Measurements from ENCODE around the gene VPS13D.
"Not testable (repeated sequence)": the region's sequence is repeated elsewhere in the genome, so short reads cannot be mapped to it uniquely, and the experiment has no call there.

The VPS13D gene

DNA sequence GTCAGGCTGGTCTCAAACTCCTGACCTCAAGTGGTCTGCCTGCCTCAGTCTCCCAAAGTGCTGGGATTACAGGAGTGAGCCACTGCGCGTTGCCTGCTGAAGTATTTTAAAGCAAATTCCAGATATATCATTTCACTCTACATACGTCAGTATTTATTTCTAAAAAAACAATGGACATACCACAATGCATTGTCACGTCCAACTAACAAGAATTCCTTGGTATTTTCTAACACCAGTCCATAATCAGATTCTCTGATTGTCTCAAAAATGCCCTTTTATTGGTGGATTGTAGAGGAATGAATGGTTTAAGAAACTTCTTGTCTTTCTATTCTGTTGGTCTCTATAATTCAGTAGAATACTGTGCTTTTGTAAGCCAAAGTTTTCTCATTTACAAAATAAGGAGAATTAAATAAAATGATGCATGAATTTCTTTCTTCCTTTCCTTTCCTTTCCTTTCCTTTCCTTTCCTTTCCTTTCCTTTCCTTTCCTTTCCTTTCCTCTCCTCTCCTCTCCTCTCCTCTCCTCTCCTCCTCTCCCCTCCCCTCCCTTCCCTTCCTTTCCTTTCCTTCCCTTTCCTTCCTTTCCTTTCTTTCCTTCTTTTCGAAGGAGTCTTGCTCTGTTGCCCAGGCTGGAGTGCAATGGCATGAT is 55.8 kb downstream of the VPS13D start:
- DNase-seq (ENCODE audit: low read depth) = no peak

DNA sequence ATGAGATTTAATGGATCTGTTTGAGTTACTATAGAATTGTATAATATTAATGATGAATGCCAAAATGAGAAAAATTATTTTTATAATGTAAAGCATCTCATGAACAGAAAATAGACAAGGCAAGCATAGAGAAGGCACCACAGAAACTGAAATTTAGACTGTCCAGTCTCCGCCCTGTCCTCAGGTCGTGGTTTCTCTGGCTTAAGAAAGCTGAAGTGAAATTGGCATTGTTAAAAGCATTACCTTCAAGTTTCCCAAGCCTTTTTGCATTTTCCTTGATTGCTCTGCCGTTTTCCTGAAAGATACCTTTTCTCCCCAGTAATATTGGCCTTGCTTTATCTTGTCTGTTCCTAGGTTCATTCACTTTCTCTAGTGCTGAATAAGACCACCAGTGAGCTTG is 58.0 kb downstream of the VPS13D start:
- no peak for DNase-seq (ENCODE audit: low read depth)

DNA sequence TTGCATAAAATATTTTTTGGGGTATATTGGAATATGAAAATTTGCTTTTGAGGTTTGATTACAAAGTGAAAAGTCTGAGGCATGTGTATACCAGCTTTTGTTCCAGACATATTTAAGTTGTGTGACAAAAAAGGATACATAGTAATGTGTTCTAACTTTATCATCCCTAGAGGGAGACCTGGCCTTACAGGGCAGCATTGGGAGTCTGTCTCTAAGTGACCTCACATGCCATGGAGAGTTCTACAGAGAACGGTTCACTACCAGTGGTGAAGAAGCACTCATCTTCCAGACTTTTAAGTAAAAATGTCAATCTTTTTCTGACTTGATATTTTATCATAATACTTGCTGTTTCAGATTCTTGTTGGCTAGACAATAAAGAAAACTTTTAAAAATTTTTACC is 61.0 kb downstream of the VPS13D start:
- no peak for DNase-seq (ENCODE audit: low read depth)

DNA sequence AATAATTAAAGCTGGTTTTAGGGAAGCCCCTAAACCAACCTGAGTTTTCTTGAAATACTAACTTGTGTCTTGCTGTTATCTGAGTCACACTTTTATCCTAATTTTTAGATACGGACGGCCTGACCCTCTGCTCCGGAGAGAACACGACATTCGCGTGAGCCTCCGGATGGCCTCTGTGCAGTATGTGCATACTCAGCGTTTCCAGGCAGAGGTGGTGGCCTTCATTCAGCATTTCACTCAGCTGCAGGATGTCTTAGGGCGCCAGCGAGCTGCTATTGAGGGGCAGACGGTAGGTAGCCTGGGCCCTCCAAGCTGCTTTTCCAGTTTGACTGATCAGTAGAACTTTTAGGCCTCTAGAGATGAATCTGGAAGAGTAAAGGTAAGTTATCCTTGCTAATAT is 63.6 kb downstream of the VPS13D start:
- no peak for DNase-seq (ENCODE audit: low read depth)

DNA sequence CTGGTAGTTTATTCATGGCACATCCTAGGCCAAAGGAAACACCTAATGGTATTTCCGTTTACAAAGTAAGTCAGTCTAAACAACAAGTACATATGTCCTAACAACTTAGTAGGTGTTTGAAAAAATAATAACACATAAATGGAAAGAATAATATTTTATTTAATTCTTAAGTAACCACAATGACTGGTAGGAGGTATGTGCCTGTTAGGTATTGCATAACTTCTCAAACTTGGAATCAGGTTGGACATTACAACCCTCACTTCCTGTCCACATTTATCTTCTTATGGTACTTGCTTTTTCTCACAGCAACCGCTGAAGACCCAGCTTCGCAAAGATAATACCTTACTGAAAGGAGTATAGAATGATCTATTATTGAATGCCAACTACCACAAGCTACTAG is 64.2 kb downstream of the VPS13D start:
- DNase-seq (ENCODE audit: low read depth) = no peak

DNA sequence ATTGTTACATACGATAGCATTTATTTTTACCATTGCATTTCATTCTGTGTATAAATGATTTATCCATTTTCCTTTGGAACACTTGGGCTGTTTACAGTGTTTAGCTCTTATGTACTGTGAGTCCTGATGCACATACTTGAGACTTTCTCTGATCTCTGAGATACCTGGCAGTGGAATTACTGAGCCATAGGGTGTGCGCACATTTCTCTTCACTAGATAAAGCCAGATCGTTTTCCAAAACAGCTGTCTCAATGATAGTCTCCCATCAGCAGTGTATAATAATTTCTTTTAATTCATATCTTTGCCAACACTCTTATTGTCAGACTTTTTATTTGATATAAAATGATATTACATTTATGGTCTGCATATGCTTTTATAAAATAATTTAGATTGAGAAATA is 66.2 kb downstream of the VPS13D start:
- DNase-seq (ENCODE audit: low read depth) = no peak

DNA sequence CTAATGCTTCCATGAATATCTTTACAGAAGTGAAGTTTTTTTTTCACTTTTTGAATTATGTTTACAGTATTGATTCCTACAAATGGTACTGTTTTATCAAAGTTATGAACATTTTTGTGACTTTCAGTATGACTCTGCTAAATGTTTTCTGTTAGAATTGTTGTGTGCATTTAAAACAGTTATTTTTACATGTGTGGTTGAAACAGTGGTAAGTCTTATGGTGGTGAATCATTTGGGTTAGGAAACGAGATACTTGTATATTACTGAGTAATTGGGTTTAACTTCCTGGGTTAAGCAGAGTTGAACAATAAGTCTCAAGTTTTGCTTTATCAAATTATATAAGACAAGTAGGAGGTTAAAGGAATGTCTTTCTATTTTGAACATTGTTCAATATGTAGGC is 66.8 kb downstream of the VPS13D start:
- no peak for DNase-seq (ENCODE audit: low read depth)

DNA sequence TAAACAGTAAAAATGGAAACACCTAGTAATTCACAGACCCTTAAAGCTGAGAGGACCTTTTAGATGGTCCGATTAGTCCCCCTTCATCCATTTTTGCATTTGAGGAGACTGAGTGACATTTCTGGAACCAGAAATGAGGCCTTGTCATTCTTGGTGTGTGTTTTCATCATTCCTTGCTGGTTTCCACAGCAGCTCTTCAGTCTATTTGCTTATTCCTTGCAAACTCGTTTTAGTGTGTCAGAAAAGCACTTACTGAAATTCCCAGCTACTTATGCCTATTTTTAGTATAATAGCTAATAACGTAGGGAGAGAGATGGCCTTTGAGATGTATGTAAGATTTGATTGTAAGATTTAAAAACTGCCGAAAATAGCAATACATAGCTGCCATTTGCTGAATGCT is 70.9 kb downstream of the VPS13D start:
- DNase-seq (ENCODE audit: low read depth) = no peak

DNA sequence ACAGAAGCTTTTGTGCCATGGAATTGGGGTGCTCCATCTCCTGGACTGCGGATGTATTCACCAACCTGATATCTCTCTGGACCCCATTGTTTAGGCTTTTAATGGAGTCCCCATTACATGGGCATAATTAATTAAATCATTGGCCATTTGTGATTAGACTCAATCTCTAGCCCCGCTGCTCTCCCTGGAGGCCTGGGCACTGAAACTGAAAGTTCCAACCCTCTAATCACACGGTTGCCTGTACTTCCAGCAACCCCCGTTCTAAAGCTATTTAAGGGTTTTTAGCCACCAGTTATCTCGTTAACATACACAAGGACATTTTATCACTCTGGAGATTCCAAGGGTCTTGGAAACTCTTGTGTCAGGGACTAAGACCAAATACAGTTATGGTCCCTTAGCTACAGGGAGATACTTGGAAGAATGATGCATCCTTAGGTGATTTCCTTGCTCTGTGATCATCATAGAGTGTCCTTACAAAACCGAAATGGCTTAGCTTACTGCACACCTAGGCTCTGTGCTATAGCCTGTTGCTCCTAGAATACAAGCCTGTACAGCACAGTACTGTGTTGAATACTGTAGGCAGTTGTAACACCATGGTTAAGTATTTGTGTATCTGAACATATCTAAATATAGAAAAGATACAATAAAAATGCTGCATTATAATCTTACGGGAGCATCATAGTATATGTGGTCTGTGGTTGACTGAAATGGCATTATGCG is 71.8 kb downstream of the VPS13D start:
- DNase-seq (ENCODE audit: low read depth) = no peak

DNA sequence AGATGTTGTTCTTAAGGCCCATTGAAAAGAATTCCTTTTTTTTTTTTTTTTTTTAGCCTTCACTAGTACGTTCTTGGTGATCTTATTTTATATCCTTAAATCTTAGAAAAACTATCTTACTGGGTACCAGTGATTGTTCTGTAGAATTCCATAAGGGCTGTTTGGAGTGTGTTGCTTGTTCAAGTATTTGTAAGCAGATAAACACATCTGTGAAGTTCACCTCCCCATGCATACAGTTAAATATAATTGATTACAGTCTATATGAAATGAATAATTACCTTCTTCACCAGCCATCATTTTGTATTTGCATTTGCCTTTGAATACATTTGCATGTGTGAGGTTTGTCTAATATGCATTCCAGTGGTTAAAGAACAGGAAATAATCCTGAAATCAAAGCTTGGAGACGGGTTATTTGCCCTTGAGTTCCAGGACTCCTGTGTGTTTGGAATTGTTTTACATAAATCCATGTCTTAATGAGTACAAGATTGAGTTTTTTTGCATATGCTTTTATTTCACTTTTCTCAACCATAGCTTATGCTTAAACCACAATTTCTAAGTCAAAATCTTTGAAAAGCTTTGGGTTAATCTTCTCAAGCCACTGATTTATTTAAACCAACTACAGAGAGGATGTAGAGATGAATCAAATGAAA is 73.1 kb downstream of the VPS13D start:
- no peak for DNase-seq (ENCODE audit: low read depth)

DNA sequence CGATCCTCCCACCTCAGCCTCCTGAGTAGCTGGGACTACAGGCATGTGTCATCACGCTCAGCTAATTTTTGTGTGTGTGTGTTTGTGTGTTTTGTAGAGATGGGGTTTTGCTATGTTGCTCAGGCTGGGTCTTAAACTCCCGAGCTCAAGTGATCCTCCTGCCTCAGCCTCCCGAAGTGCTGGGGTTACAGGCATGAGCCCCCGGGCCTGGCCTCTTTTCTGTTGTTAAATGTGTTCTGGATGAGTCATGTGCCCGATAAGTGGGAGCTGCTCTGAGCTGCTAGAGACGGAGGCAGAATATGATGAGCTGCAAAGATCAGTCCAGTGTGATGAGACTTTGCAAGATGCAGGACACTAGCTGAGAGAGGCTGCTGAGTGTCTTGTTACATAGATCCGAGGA is 75.5 kb downstream of the VPS13D start:
- no peak for DNase-seq (ENCODE audit: low read depth)

DNA sequence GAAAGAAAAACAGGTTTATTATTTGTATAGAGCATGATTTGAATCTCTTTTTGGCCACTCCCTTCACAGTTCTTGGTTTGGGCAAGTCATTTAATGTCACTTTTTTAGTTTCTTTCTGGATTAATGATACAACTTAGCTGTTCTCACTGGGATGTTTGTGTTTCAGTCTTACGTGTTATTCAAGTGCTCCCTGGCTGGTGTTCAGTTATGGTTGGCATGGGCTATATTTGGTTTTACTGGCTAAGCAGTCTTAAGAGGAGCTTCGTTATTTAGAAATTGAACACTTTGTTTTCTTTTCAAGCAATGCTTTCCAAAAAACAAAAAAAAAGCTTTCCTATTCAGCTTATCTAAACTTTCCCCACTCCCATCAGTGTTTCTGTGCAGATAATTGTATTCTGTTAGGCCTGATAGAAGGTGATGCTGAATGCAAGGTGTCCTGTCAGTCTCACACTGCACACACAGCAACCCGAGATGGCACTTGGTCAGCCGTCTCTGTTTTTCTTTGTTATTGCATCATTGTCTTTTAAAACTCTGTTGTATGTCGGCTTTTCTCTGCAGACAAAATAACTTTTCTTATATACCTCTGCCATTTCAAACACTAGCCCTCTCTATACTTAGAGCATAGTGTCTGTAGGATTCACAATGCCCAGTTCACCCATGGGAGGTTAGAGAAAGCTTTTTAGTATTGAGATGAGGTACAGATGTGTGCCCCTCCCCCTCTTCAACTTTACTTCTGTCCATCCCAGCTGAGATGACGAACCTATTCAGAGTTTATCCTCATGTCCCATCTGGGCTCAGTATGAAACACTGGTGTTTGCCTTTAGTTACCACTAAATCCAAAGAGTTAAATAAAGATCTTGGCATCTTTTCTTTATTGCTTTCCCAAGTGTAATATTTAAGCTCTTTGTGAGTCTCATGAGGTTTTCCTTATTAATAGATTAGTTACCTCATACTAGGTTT is 80.2 kb downstream of the VPS13D start:
- DNase-seq (ENCODE audit: low read depth) = no peak

DNA sequence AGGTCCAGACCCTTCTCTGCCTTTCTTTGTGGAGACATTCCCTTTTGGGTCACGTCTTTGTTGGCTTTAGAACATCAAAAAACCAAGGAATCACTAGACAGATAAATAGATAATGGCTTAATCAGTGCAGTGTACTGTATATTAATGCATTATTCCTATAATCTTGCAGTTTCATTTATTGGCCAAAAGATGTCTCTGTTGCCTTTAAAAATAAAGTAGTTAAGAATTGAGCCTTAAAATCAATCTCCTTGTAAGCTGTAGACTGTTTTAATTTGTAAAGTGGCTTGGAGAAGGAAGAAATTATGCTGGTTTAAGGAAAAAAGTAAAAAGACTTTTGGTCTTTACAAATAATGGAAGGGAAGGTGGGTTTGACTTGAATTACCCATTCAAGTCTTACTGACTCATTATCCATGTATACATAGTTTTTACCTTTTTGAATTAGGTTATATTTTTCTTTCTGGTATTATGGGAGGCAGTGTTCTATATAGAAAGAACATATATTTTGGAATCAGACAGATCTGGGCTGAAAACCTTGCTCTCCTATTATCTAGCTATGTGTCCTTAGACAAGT is 84.6 kb downstream of the VPS13D start:
- DNase-seq (ENCODE audit: low read depth) = no peak

DNA sequence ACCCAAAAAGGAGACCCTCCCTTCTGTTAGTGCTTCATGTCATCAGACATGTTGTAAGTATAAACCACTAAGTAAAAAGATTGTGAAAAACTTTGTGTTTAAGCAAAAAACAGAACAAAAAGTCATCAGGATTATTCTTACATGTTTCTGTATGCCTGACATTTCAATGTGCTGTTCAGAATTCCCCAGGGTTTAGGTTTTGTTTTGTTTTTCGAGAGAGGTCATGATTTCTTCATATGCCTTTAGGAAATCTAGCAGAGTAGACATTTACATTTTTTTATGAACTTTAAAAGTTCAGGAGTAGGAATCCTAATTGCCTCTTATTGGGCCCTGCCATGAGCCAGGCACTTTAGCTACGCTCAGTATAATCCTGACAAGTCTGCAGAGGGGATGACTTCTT is 85.3 kb downstream of the VPS13D start:
- DNase-seq (ENCODE audit: low read depth) = no peak

DNA sequence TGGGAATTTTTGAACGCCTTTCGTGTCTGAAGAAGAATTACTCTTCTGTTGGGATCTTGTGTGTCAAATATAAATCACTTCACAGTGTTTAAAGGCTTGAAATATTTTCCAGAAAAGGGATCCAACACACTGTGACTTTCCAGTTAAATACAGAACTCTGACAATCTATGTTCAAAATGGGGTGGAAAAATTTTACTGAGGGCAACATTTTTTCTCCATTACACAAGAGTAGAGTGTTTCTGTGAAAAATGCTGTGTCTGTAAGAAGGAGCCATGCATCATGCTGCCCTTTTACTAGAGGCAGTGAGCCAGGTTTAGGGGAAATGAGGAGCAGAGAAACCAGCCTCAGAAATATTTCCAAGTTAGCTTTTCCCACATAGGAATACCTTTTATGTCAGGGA is 86.5 kb downstream of the VPS13D start:
- DNase-seq (ENCODE audit: low read depth) = no peak

DNA sequence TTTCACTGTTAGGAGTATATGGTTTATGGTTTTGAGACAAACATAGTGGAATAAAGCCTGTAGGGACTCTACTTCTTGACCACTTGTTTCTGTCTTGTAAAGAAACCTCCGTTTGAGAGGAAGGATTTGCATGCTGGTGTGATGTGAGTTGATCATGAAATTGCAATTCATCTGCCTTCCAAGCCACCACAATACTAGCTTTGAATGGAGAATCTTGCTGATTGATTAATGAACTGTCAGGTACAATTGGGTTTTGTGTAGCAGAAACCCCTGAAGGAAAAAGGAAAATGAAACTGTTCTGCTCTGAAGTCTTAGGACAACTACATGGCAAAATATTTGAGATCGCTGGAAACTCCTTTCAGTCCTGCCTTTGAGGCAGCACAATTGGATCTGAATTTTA is 90.7 kb downstream of the VPS13D start:
- no peak for DNase-seq (ENCODE audit: low read depth)

DNA sequence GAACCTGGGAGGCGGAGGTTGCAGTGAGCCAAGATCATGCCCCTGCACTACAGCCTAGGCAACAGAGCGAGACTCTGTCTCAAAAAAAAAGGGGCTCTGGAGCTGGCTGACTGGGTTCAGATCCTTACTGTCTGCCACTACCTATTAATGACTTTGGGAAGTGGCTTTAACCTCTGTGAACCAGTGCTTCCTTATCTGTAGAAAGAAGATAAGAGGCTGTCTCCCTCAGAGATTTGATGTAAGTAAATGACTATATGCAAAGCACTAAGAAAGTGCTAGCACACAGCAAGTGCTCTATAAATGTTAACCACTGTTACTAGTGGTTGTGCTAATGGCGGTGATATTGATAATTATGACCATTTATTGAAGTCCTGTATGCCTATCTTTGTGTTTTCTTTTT is 94.6 kb downstream of the VPS13D start:
- no peak for DNase-seq (ENCODE audit: low read depth)

DNA sequence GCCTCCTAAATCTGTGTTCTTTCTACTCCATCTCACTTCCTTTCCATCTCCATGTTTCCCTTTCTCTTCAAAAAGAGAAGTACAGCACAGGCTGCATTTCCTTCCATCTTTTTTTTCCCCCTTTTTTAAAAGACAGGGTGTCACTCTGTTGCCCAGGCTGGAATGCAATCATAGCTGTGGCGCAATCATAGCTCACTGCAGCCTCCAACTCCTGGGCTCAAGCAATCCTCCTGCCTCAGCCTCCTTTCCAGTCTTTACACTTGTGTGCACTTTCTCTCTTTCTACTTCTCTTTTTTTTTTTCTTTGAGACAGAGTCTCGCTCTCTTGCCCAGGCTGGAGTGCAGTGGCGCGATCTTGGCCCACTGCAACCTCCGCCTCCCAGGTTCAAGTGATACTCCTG is 95.1 kb downstream of the VPS13D start:
- not testable (repeated sequence) for DNase-seq (ENCODE audit: low read depth)

DNA sequence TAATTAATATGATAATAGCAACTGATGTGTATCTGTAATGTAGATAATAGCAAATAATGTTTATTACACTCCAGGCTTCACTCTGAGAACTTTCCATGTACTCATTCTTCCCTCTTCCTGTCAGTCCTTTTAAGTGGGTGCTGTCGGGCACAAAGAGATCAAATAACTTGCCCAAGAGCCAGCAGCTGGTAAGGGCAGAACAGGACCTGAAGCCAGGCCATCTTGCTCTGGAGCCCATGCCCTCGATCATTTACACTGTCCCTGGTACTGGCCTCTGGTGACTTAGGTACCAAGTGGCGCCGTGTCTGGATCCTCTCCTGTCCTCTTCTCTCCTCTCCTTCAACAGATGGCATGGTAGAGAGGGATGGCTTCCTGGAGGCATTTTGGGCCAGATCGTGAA is 97.2 kb downstream of the VPS13D start:
- DNase-seq (ENCODE audit: low read depth) = no peak

DNA sequence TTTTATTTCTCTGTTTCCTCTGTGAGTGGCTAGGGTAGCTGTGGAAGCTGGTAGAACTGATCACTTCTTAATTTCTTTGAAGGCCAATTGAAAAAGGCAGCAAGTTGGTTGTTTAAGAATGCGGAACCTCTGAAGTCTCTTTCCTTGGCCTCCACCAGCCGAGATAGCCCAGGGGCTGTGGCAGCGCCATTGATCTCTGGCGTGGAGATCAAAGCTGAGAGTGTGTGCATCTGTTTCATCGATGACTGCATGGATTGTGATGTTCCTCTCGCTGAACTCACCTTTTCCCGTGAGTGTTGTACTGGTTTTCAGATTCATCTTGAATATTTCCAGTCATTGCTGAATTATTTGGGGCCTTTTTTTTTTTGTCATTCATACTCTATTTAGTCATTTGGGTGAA is 97.7 kb downstream of the VPS13D start:
- DNase-seq (ENCODE audit: low read depth) = no peak

DNA sequence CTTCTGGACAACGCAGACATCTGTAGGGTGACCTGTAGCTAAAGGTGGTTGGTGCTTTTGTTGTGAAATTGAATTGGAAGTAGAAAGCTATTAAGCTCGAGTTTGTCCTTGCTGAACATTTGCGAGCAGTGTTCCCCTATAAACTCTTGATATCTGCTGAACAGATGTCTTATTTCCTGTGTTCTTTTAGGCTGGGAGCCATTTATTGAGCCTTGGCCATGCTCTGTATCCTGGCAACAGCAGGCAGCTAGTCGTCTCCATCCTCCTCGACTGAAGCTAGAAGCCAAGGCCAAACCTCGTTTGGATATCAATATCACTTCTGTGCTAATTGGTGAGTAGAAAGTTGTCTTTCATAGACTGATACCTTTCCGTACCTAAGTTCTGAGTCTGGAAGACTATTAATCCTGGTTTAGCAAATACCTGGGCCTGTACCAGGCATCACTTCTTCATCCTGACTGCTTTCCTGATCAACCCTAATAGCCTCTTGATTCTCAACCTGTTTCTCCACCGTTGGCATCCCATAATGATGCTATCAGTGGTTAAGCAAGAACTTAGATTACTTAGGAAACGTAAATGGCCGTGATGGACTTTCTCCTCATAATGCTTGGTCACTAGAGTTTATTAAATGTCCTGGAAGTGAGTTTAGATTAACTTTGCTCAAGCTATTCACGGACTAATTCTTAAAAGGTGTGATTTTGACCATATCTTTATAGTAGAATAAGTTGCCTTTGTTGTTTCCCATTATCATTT is 103.4 kb downstream of the VPS13D start:
- no peak for DNase-seq (ENCODE audit: low read depth)

All from activated gamma-delta T cell treated with anti-CD3 and anti-CD28 coated beads, Interleukin-2, amount 50 U/mL, for 16 hours (primary cell).